ENCODE results near the gene DEFB124. TPM values are rescaled to one million over a fixed set of nuclear protein-coding genes. Genes with fewer than 3 reads are reported as not detected.

The DEFB124 gene
- total RNA-seq, 1 experiment from 2014 or later: not detected

DNA sequence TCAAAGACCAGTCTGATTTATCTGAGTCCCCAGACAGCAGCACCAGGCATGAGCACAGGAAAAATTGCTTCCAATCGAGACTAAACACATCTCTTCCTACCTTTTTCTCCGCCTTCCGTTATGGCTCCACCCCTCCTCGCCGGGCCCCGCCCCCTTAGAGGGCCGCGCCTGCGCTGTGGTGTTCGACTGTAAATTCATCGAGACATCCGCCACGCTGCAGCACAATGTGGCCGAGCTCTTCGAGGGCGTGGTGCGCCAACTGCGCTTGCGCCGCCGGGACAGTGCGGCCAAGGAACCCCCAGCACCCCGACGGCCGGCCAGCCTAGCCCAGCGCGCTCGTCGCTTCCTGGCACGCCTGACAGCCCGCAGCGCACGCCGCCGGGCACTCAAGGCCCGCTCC lies 9.1 kb upstream of the DEFB124 start:
- ChIA-PET CTCF (no interaction called here), POLR2A (ENCODE audit: unreplicated experiment) (no interaction called here)
- Histone ChIP-seq H3K79me2 (ENCODE audit: low read length) (no peaks in the 10 kb centered on the region), H3F3A (ENCODE audit: low read length, unreplicated experiment) (no peaks in the 10 kb centered on the region), H3K27me3 (ENCODE audit: low read length) (peaks cover 49% of the 10 kb centered on the region), H3K27ac (ENCODE audit: low read length) (no peak overlapping the region), H3K9me3 (ENCODE audit: low read length) (no peaks in the 10 kb centered on the region), H4K20me1 (ENCODE audit: low read length) (no peaks in the 10 kb centered on the region), H3K9ac (ENCODE audit: low read length) (no peak overlapping the region), H2AFZ (ENCODE audit: low read length) (no peak overlapping the region), H3K36me3 (ENCODE audit: low read depth, low read length) (no peaks in the 10 kb centered on the region), H3K9me2 (replicated peaks; ENCODE audit: low read length) (no peaks in the 10 kb centered on the region), H3K4me2 (ENCODE audit: low read length) (no peak overlapping the region), H3K4me1 (ENCODE audit: insufficient read depth, low read length) (no peaks in the 10 kb centered on the region), H3K4me3 (ENCODE audit: low read length) (no peak overlapping the region)
- DNase-seq (no peak), ATAC-seq (no peak)
- no TSS peak for BruUV-seq (replicated peaks)
- TF ChIP-seq EZH2 (IDR thresholded peaks at IDR 0.05; ENCODE audit: low read length, unreplicated experiment): no peak
- no peak for TF ChIP-seq CTCF (conservative IDR thresholded peaks at IDR 0.05; ENCODE audit: low read depth, low read length)
- intact Hi-C loops (cut with micrococcal nuclease): no loop called here

DNA sequence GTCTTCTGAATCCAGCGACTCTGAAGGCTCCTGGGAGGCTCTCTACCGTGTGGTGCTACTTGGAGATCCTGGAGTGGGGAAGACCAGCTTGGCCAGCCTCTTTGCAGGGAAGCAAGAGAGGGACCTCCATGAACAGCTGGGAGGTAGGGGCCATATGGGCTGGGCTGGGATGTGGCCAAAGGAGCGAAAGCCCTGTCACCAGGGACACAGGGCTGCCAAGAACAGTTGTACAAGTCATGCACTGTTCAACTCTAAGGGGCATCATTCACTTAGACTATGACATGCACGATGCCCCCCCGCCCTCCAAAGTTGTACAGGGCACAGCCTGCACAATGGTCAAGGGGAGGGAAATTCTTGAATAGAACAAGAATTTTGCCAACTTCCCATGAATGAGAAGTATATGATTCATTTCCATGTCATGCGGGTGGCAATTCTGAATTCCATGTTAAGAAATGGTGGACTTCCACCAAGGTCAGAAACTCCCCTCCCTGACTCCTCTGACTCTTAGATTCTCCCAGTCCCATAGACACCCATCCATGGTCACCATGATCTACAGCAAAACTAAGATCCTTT lies 1.8 kb upstream of the DEFB124 start:
- BruUV-seq (replicated peaks): no TSS peak
- Histone ChIP-seq H3K9me2 (replicated peaks; ENCODE audit: low read length) (no peaks in the 10 kb centered on the region), H2AFZ (ENCODE audit: low read length) (no peak overlapping the region), H3K9me3 (ENCODE audit: low read length) (no peaks in the 10 kb centered on the region), H4K20me1 (ENCODE audit: low read length) (no peaks in the 10 kb centered on the region), H3K4me3 (ENCODE audit: low read length) (no peak overlapping the region), H3K4me2 (ENCODE audit: low read length) (no peak overlapping the region), H3K36me3 (ENCODE audit: low read depth, low read length) (no peaks in the 10 kb centered on the region), H3K9ac (ENCODE audit: low read length) (no peak overlapping the region), H3K27me3 (ENCODE audit: low read length) (peaks cover 48% of the 10 kb centered on the region), H3K79me2 (ENCODE audit: low read length) (no peaks in the 10 kb centered on the region), H3K27ac (ENCODE audit: low read length) (no peak overlapping the region), H3K4me1 (ENCODE audit: insufficient read depth, low read length) (no peaks in the 10 kb centered on the region), H3F3A (ENCODE audit: low read length, unreplicated experiment) (no peaks in the 10 kb centered on the region)
- ChIA-PET CTCF (no interaction called here), POLR2A (ENCODE audit: unreplicated experiment) (no interaction called here)
- intact Hi-C loops (cut with micrococcal nuclease): no loop called here
- DNase-seq (no peak), ATAC-seq (no peak)
- no peak for TF ChIP-seq CTCF (conservative IDR thresholded peaks at IDR 0.05; ENCODE audit: low read depth, low read length)
- no peak for TF ChIP-seq EZH2 (IDR thresholded peaks at IDR 0.05; ENCODE audit: low read length, unreplicated experiment)
- TF ChIP-seq EZH2phosphoT487 (IDR thresholded peaks at IDR 0.05; ENCODE audit: borderline replicate concordance, low read length): no peak

DNA sequence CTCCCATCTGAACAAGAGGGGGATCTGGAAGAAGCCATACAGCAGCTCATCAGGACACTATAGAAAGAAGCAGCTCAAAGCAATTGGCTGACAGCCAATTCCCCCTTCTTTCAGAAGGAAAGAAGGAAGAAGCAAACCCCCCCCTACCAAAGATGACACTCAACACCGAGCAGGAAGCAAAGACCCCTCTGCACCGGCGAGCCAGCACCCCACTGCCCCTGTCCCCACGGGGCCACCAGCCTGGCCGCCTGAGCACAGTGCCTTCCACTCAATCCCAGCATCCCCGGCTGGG lies 1.3 kb upstream of the DEFB124 start:
- no peak for TF ChIP-seq EZH2 (IDR thresholded peaks at IDR 0.05; ENCODE audit: low read length, unreplicated experiment)
- TF ChIP-seq CTCF (conservative IDR thresholded peaks at IDR 0.05; ENCODE audit: low read depth, low read length): no peak
- no peak for TF ChIP-seq EZH2phosphoT487 (IDR thresholded peaks at IDR 0.05; ENCODE audit: borderline replicate concordance, low read length)

More for the DNA sequence above, 1.3 kb upstream of the DEFB124 start:
- H3K4me1 ChIP-seq (ENCODE audit: insufficient read depth, low read length): no peaks in the 10 kb centered on the region
- H2AFZ ChIP-seq (ENCODE audit: low read length): no peak overlapping the region
- H3F3A ChIP-seq (ENCODE audit: low read length, unreplicated experiment): no peaks in the 10 kb centered on the region
- no peak for DNase-seq
- no peak overlapping the region for H3K4me3 ChIP-seq (ENCODE audit: low read length)
- BruUV-seq (replicated peaks): no TSS peak
- no peak overlapping the region for H3K27ac ChIP-seq (ENCODE audit: low read length)
- peaks cover 48% of the 10 kb centered on the region for H3K27me3 ChIP-seq (ENCODE audit: low read length)
- H3K4me2 ChIP-seq (ENCODE audit: low read length): no peak overlapping the region
- ChIA-PET CTCF (no interaction called here), POLR2A (ENCODE audit: unreplicated experiment) (no interaction called here)
- H3K9me3 ChIP-seq (ENCODE audit: low read length): no peaks in the 10 kb centered on the region
- no peaks in the 10 kb centered on the region for H3K79me2 ChIP-seq (ENCODE audit: low read length)
- no peak overlapping the region for H3K9ac ChIP-seq (ENCODE audit: low read length)
- H3K9me2 ChIP-seq (replicated peaks; ENCODE audit: low read length): no peaks in the 10 kb centered on the region
- no peaks in the 10 kb centered on the region for H3K36me3 ChIP-seq (ENCODE audit: low read depth, low read length)
- H4K20me1 ChIP-seq (ENCODE audit: low read length): no peaks in the 10 kb centered on the region
- intact Hi-C loops (cut with micrococcal nuclease): no loop called here
- ATAC-seq: no peak

All from PC-3 (cell line).